Memory B cell (primary cell): ENCODE measurements around the gene KRTAP19-5.
"Not testable (repeated sequence)": the region's sequence is repeated elsewhere in the genome, so short reads cannot be mapped to it uniquely, and the experiment has no call there.

ENCODE experiments used
- ATAC-seq: fragments of 150-1000 bp; cut with Tn5 transposase; 2 replicates; pipeline ENCODE4 v1.10.0; 2021; ENCODE audit warnings: low read depth, mild to moderate bottlenecking, moderate library complexity
- DNase-seq, 2 donors: peaks; one replicate each; pipeline ENCODE4 v3.0.0; 2022; ENCODE audit warnings: low spot score in 2 of 2
- H3K27ac Mint-ChIP-seq: one replicate; pipeline ENCODE4 v1.8.0; 2022; ENCODE audit warnings: mild to moderate bottlenecking, moderate library complexity, mixed read lengths
- H3K27me3 Mint-ChIP-seq: one replicate; pipeline ENCODE4 v1.8.0; 2022; ENCODE audit warnings: mixed read lengths
- H3K36me3 Mint-ChIP-seq: one replicate; pipeline ENCODE4 v1.8.0; 2022; ENCODE audit warnings: mild to moderate bottlenecking, mixed read lengths
- H3K4me1 Mint-ChIP-seq: one replicate; pipeline ENCODE4 v1.8.0; 2022; ENCODE audit warnings: mixed read lengths
- H3K4me3 Mint-ChIP-seq: one replicate; pipeline ENCODE4 v1.8.0; 2022; ENCODE audit warnings: mild to moderate bottlenecking, moderate library complexity, mixed read lengths
- H3K9me3 Mint-ChIP-seq: one replicate; pipeline ENCODE4 v1.8.0; 2022; ENCODE audit warnings: mixed read lengths

The KRTAP19-5 gene

GRCh38 chr21:30502041-30502440 is at the start of gene KRTAP19-5:
KRTAP19-5 (minus strand) TSS chr21:30502141; CDS start chr21:30502090, 51 bp downstream.
- Mint-ChIP-seq H3K27me3 (no peaks in the 10 kb centered on the region), H3K9me3 (peaks cover 1% of the 10 kb centered on the region), H3K4me1 (no peaks in the 10 kb centered on the region), H3K4me3 (no peak within 1 kb of the TSS), H3K36me3 (no peaks in the 10 kb centered on the region), H3K27ac (no peak within 1 kb of the TSS)
- no peak for ATAC-seq
- no peak for DNase-seq

- no peak within 1 kb of the TSS for H3K4me3 Mint-ChIP-seq
- no peak within 1 kb of the TSS for H3K27ac Mint-ChIP-seq
- no peak for ATAC-seq
- H3K9me3 Mint-ChIP-seq = peaks cover 8% of the 10 kb centered on the region
- no peaks in the 10 kb centered on the region for H3K36me3 Mint-ChIP-seq
- no peaks in the 10 kb centered on the region for H3K27me3 Mint-ChIP-seq
- no peaks in the 10 kb centered on the region for H3K4me1 Mint-ChIP-seq
- no peak for DNase-seq
Measured at GRCh38 chr21:30541764-30542163, 39.8 kb upstream of the KRTAP19-5 start, which contains the start of gene KRTAP19-6. KRTAP19-6 (minus strand) TSS chr21:30541864; CDS start chr21:30541833, 31 bp downstream.

GRCh38 chr21:30518876-30519275 is 16.9 kb upstream of the KRTAP19-5 start:
- H3K36me3 Mint-ChIP-seq = no peaks in the 10 kb centered on the region
- no peak overlapping the region for H3K4me3 Mint-ChIP-seq
- ATAC-seq = no peak
- no peaks in the 10 kb centered on the region for H3K27me3 Mint-ChIP-seq
- no peak overlapping the region for H3K27ac Mint-ChIP-seq
- H3K4me1 Mint-ChIP-seq = no peaks in the 10 kb centered on the region
- DNase-seq = no peak
- H3K9me3 Mint-ChIP-seq = peaks cover 7% of the 10 kb centered on the region

- Mint-ChIP-seq H3K4me3 (no peak overlapping the region), H3K9me3 (peaks cover 7% of the 10 kb centered on the region), H3K27me3 (no peaks in the 10 kb centered on the region), H3K4me1 (no peaks in the 10 kb centered on the region), H3K27ac (no peak overlapping the region), H3K36me3 (no peaks in the 10 kb centered on the region)
- ATAC-seq (no peak), DNase-seq (no peak)
Measured at GRCh38 chr21:30515681-30516080, 13.7 kb upstream of the KRTAP19-5 start.

GRCh38 chr21:30505621-30506205 is 3.8 kb upstream of the KRTAP19-5 start:
- ATAC-seq, DNase-seq, H3K27ac Mint-ChIP-seq, H3K27me3 Mint-ChIP-seq, H3K4me1 Mint-ChIP-seq, H3K9me3 Mint-ChIP-seq, H3K36me3 Mint-ChIP-seq, H3K4me3 Mint-ChIP-seq: not testable (repeated sequence)

GRCh38 chr21:30497065-30497464 is 4.9 kb downstream of the KRTAP19-5 start, which contains the start of gene KRTAP19-4:
KRTAP19-4 (minus strand) TSS chr21:30497165; CDS start chr21:30497110, 55 bp downstream.
- ATAC-seq = no peak
- Mint-ChIP-seq H3K4me3 (no peak within 1 kb of the TSS), H3K4me1 (no peaks in the 10 kb centered on the region), H3K27ac (no peak within 1 kb of the TSS), H3K27me3 (no peaks in the 10 kb centered on the region), H3K9me3 (no peaks in the 10 kb centered on the region), H3K36me3 (no peaks in the 10 kb centered on the region)
- no peak for DNase-seq

GRCh38 chr21:30491963-30492428 is 9.9 kb downstream of the KRTAP19-5 start, which contains the start of gene KRTAP19-3:
KRTAP19-3 (minus strand) TSS chr21:30492013; CDS start chr21:30491957, 56 bp downstream.
- ATAC-seq (no peak), DNase-seq (no peak)
- H3K4me1 Mint-ChIP-seq = no peaks in the 10 kb centered on the region
- H3K27ac Mint-ChIP-seq = no peak within 1 kb of the TSS
- no peaks in the 10 kb centered on the region for H3K36me3 Mint-ChIP-seq
- H3K9me3 Mint-ChIP-seq = no peaks in the 10 kb centered on the region
- no peak within 1 kb of the TSS for H3K4me3 Mint-ChIP-seq
- no peaks in the 10 kb centered on the region for H3K27me3 Mint-ChIP-seq

GRCh38 chr21:30487336-30487735 is 14.6 kb downstream of the KRTAP19-5 start, which contains the start of gene KRTAP19-2:
KRTAP19-2 (minus strand) TSS chr21:30487436; CDS start chr21:30487348, 88 bp downstream.
- DNase-seq (no peak), ATAC-seq (no peak)
- Mint-ChIP-seq H3K27ac (no peak within 1 kb of the TSS), H3K4me3 (no peak within 1 kb of the TSS), H3K36me3 (no peaks in the 10 kb centered on the region), H3K4me1 (no peaks in the 10 kb centered on the region), H3K27me3 (no peaks in the 10 kb centered on the region), H3K9me3 (peaks cover 3% of the 10 kb centered on the region)

- Mint-ChIP-seq H3K9me3 (peaks cover 3% of the 10 kb centered on the region), H3K36me3 (no peaks in the 10 kb centered on the region), H3K27ac (no peak overlapping the region), H3K4me3 (no peak overlapping the region), H3K27me3 (no peaks in the 10 kb centered on the region), H3K4me1 (no peaks in the 10 kb centered on the region)
- no peak for ATAC-seq
- DNase-seq = no peak
Measured at GRCh38 chr21:30486180-30486579, 15.8 kb downstream of the KRTAP19-5 start.

GRCh38 chr21:30482130-30482529 is 19.8 kb downstream of the KRTAP19-5 start:
- no peak overlapping the region for H3K27ac Mint-ChIP-seq
- no peak overlapping the region for H3K4me3 Mint-ChIP-seq
- no peaks in the 10 kb centered on the region for H3K27me3 Mint-ChIP-seq
- no peaks in the 10 kb centered on the region for H3K4me1 Mint-ChIP-seq
- ATAC-seq (no peak), DNase-seq (no peak)
- H3K9me3 Mint-ChIP-seq = peaks cover 3% of the 10 kb centered on the region
- no peaks in the 10 kb centered on the region for H3K36me3 Mint-ChIP-seq

- no peak for ATAC-seq
- Mint-ChIP-seq H3K27ac (no peak within 1 kb of the TSS), H3K36me3 (no peaks in the 10 kb centered on the region), H3K27me3 (no peaks in the 10 kb centered on the region), H3K9me3 (peaks cover 2% of the 10 kb centered on the region), H3K4me3 (no peak within 1 kb of the TSS), H3K4me1 (no peaks in the 10 kb centered on the region)
- DNase-seq = no peak
Measured at GRCh38 chr21:30480145-30480544, 21.8 kb downstream of the KRTAP19-5 start, which contains the start of gene KRTAP19-1. KRTAP19-1 (minus strand) TSS chr21:30480367; CDS start chr21:30480317, 50 bp downstream.

GRCh38 chr21:30479259-30479658 is 22.7 kb downstream of the KRTAP19-5 start:
- DNase-seq (no peak), ATAC-seq (no peak)
- H3K9me3 Mint-ChIP-seq = peaks cover 2% of the 10 kb centered on the region
- no peaks in the 10 kb centered on the region for H3K4me1 Mint-ChIP-seq
- no peak overlapping the region for H3K4me3 Mint-ChIP-seq
- no peaks in the 10 kb centered on the region for H3K36me3 Mint-ChIP-seq
- no peaks in the 10 kb centered on the region for H3K27me3 Mint-ChIP-seq
- H3K27ac Mint-ChIP-seq = no peak overlapping the region

GRCh38 chr21:30478004-30478403 is 23.9 kb downstream of the KRTAP19-5 start:
- Mint-ChIP-seq H3K27ac (no peak overlapping the region), H3K9me3 (peaks cover 2% of the 10 kb centered on the region)

GRCh38 chr21:30468900-30469714 is 32.8 kb downstream of the KRTAP19-5 start:
- Mint-ChIP-seq H3K4me3 (no peak overlapping the region), H3K4me1 (no peaks in the 10 kb centered on the region), H3K27ac (no peak overlapping the region), H3K9me3 (peaks cover 6% of the 10 kb centered on the region), H3K27me3 (no peaks in the 10 kb centered on the region), H3K36me3 (no peaks in the 10 kb centered on the region)
- ATAC-seq = no peak
- no peak for DNase-seq

More at GRCh38 chr21:30478004-30478403, 23.9 kb downstream of the KRTAP19-5 start:
- no peak overlapping the region for H3K4me3 Mint-ChIP-seq
- H3K4me1 Mint-ChIP-seq = no peaks in the 10 kb centered on the region
- DNase-seq = no peak
- no peak for ATAC-seq
- no peaks in the 10 kb centered on the region for H3K27me3 Mint-ChIP-seq
- H3K36me3 Mint-ChIP-seq = no peaks in the 10 kb centered on the region
